Chondrocyte (in vitro differentiated cells): ENCODE results near the gene NPRL2. TPM values are rescaled to one million over a fixed set of nuclear protein-coding genes. Genes with fewer than 3 reads are reported as not detected.

Experiments
- DNase-seq: peaks from one replicate; pipeline ENCODE4 v3.0.0; 2021; ENCODE audit warnings: mixed read lengths, low spot score
- H3K27ac Mint-ChIP-seq: one replicate; pipeline ENCODE4 v1.8.0; 2021; ENCODE audit warnings: mild to moderate bottlenecking, moderate library complexity, mixed read lengths; ENCODE audit not compliant: unreplicated experiment
- H3K27me3 Mint-ChIP-seq: 2 replicates; pipeline ENCODE4 v1.8.0; 2021; ENCODE audit warnings: low read depth, mixed read lengths
- H3K36me3 Mint-ChIP-seq: 2 replicates; pipeline ENCODE4 v1.8.0; 2021; ENCODE audit warnings: low read depth, mixed read lengths
- H3K4me1 Mint-ChIP-seq: 2 replicates; pipeline ENCODE4 v1.8.0; 2021; ENCODE audit warnings: low read depth, mild to moderate bottlenecking, mixed read lengths
- H3K4me3 Mint-ChIP-seq: one replicate; pipeline ENCODE4 v1.8.0; 2021; ENCODE audit warnings: mild to moderate bottlenecking, moderate library complexity, mixed read lengths; ENCODE audit not compliant: unreplicated experiment
- H3K9me3 Mint-ChIP-seq: 2 replicates; pipeline ENCODE4 v1.8.0; 2021; ENCODE audit warnings: low read depth, mixed read lengths
- total RNA-seq: library from RNA; stranded (reverse); gene quantifications from 3 replicates; pipeline ENCODE4 v1.2.1, GENCODE V29; 2021
- TF ChIP-seq, protein P1 (sequence below): fragments of 200-600 bp; sonication (generic); IDR thresholded peaks from 2 replicates; pipeline ENCODE4 v1.5.0; 2021; ENCODE audit warnings: antibody characterized with exemption, mild to moderate bottlenecking, moderate library complexity

NPRL2 gene
- total RNA-seq, 1 donor from 2014 or later, result 21.7 TPM

DNA sequence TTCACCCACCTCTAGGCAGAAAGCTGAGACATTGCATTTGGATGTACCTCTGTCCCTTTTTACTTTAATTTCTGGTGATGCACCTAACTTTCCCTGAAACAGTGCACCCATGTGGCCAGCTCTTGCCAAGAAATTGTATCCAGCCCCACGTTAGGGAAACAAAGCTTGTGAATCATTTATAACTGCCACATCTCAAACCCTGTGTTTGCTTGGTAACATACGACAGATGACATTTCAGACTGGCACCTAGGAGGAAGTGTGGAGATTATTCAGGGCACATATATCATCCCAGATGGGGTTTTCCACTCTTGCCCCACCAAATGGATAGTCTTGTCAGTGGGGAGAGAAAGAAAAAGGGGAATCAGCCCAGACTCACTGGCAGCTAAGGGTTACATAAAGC is 2.2 kb upstream of the NPRL2 start:
- H3K27me3 Mint-ChIP-seq, result no peaks in the 10 kb centered on the region
- H3K9me3 Mint-ChIP-seq, result no peaks in the 10 kb centered on the region
- no peak overlapping the region for H3K4me3 Mint-ChIP-seq
- DNase-seq, result no peak
- H3K36me3 Mint-ChIP-seq, result peaks cover 8% of the 10 kb centered on the region
- H3K27ac Mint-ChIP-seq, result peak overlapping the region; percentile 13
- TF ChIP-seq, protein P1, sequence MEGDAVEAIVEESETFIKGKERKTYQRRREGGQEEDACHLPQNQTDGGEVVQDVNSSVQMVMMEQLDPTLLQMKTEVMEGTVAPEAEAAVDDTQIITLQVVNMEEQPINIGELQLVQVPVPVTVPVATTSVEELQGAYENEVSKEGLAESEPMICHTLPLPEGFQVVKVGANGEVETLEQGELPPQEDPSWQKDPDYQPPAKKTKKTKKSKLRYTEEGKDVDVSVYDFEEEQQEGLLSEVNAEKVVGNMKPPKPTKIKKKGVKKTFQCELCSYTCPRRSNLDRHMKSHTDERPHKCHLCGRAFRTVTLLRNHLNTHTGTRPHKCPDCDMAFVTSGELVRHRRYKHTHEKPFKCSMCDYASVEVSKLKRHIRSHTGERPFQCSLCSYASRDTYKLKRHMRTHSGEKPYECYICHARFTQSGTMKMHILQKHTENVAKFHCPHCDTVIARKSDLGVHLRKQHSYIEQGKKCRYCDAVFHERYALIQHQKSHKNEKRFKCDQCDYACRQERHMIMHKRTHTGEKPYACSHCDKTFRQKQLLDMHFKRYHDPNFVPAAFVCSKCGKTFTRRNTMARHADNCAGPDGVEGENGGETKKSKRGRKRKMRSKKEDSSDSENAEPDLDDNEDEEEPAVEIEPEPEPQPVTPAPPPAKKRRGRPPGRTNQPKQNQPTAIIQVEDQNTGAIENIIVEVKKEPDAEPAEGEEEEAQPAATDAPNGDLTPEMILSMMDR, result peak; percentile 63
- H3K4me1 Mint-ChIP-seq, result peaks cover 53% of the 10 kb centered on the region

DNA sequence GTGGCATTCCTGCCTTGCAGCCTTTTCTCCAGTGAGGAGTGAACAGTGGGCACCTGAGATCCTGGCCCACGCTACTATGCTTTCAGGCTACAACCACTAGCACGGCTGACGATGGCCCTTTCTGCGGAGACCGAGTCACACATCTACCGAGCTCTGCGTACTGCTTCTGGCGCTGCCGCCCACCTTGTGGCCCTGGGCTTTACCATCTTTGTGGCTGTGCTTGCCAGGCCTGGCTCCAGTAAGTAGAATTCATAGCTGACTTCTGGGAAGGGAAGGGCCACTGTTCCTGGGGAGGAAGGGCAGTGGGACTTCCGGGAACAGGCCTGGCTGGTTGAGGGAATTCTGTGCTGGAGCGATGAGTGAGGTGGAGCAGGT is 735 bp upstream of the NPRL2 start:
- Mint-ChIP-seq H3K9me3 (no peaks in the 10 kb centered on the region), H3K36me3 (peaks cover 8% of the 10 kb centered on the region), H3K4me1 (peaks cover 46% of the 10 kb centered on the region), H3K4me3 (peak overlapping the region; percentile 92), H3K27ac (peak overlapping the region; percentile 96), H3K27me3 (no peaks in the 10 kb centered on the region)
- TF ChIP-seq, protein P1, result peak; percentile 1
- no peak for DNase-seq

DNA sequence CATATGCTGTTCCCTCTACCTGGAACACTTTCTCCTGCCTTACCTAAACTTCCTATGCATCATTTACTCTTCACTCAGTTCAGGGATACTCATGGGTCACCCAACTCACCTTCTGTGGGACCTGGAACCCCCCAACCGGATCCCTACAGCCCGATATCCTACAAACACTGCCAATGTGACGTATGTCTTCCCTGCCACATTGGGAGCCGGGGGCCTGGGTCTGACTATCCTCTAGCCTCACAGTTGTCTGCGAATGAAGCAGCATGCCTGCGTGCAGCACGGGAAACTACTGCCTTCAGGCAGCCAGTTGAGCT is 405 bp downstream of the NPRL2 start:
- Mint-ChIP-seq H3K9me3 (no peaks in the 10 kb centered on the region), H3K27ac (peak overlapping the region; percentile 96), H3K4me3 (peak overlapping the region; percentile 92), H3K27me3 (no peaks in the 10 kb centered on the region), H3K4me1 (peaks cover 40% of the 10 kb centered on the region), H3K36me3 (peaks cover 6% of the 10 kb centered on the region)
- TF ChIP-seq, protein P1, result no peak
- no peak for DNase-seq

DNA sequence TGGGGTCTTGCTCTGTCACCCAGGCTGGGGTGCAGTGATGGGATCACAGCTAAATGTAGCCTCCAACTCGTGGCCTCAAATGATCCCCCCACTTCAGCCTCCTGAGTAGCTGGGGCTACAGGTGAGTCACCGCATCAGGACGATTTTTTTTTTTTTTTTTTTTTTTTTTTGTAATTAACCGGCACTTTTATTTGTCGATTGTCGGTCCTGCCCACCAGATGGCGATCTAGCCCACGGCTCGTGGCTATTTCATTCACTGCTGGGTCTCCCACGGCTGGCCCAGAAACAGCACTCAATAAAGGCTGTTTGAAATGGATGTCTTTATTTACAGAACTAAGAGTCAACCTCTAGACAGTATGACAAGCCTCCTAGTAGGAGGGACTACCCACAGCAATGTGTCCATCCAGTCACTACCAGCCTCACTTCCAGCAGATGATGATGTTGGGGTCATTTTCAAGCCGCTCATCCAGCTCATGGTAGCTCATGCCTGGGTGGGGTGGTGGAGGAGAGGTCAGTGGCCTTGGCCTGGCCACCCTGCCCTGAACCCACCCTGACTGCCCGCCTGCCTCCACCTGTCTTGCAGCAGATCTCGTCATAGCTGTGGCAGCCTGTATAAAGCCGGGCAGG is 3.3 kb downstream of the NPRL2 start:
- Mint-ChIP-seq H3K9me3 (no peaks in the 10 kb centered on the region), H3K36me3 (peaks cover 1% of the 10 kb centered on the region), H3K4me1 (peaks cover 36% of the 10 kb centered on the region), H3K27ac (peak overlapping the region; percentile 22), H3K4me3 (no peak overlapping the region), H3K27me3 (no peaks in the 10 kb centered on the region)
- TF ChIP-seq, protein P1, result peak; percentile 86
- no peak for DNase-seq

DNA sequence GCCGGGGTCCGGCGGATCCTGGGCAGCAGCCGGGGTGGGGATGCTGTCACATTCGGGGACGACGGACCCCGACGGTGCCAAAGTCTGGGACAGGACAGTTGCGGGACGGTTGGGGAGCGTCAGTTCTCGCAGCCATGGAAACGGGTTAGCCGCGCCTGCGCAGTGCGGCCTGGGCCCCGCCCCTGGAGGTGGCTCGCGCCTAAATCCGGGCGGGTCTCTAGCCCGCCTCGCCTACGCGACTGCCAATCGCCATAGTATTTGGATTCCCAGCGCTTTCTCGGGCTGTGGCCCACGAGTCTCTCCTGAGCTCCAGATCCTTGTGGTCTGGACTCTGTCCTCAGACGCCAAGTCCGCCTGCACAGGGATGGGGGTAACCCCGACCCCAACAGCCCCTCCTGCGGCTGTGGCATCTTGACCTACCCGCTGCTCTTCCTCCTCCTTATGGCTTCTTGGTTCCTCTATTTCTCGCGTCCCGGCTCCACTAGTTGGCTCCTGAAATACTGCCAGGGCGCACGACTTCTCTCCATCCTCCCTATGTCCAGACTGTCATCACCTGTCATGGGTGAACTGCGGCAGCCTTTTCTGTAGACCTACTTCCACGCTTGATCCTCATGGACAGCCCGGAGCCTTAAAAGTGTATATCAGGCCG is 4.9 kb downstream of the NPRL2 start, which contains the start of gene ZMYND10:
Gene ZMYND10 (minus strand): TSS at position 147 of the 649 bp plus-strand sequence. CDS start 153 bp downstream, outside the sequence.
- H3K27ac Mint-ChIP-seq, result peak within 1 kb of the TSS; percentile 22
- H3K27me3 Mint-ChIP-seq, result no peaks in the 10 kb centered on the region
- peak within 1 kb of the TSS; percentile 67 for H3K4me3 Mint-ChIP-seq
- H3K4me1 Mint-ChIP-seq, result peaks cover 25% of the 10 kb centered on the region
- H3K9me3 Mint-ChIP-seq, result no peaks in the 10 kb centered on the region
- no peak for DNase-seq
- peaks cover 1% of the 10 kb centered on the region for H3K36me3 Mint-ChIP-seq
- TF ChIP-seq, protein P1, result no peak
